NCI-H774 (cell line): ENCODE results near the gene APOL4.
"Not testable (repeated sequence)": the region's sequence is repeated elsewhere in the genome, so short reads cannot be mapped to it uniquely, and the experiment has no call there.

ENCODE experiments used
- DNase-seq: peaks from one replicate; lab custom pipeline; 2025; lab: John Stamatoyannopoulos, UW

Gene APOL4

GRCh38 chr22:36153501-36154422 is 47.8 kb downstream of the APOL4 start:
- DNase-seq: no peak

GRCh38 chr22:36152821-36153220 is 48.8 kb downstream of the APOL4 start:
- DNase-seq: not testable (repeated sequence)

- no peak for DNase-seq
These were observed 49.5 kb downstream of the APOL4 start for GRCh38 chr22:36152088-36152487.

GRCh38 chr22:36151006-36151595 is 50.5 kb downstream of the APOL4 start:
- no peak for DNase-seq

- no peak for DNase-seq
These were observed 52.2 kb downstream of the APOL4 start for GRCh38 chr22:36149441-36149840.

- DNase-seq: no peak
These were observed 53.2 kb downstream of the APOL4 start for GRCh38 chr22:36148411-36148810.

- no peak for DNase-seq
These were observed 54.3 kb downstream of the APOL4 start for GRCh38 chr22:36147196-36147791.

- DNase-seq: no peak
These were observed 55.7 kb downstream of the APOL4 start for GRCh38 chr22:36145881-36146280.

- DNase-seq: peak; percentile 41
These were observed 56.6 kb downstream of the APOL4 start for GRCh38 chr22:36144886-36145541.

GRCh38 chr22:36143956-36144355 is 57.7 kb downstream of the APOL4 start:
- no peak for DNase-seq

GRCh38 chr22:36143066-36143815 is 58.4 kb downstream of the APOL4 start:
- DNase-seq: no peak

GRCh38 chr22:36141481-36141880 is 60.1 kb downstream of the APOL4 start:
- no peak for DNase-seq
